ENCODE data around the gene JAK1. TPM values are rescaled to one million over a fixed set of nuclear protein-coding genes. Genes with fewer than 3 reads are reported as not detected.

Gene JAK1
- total RNA-seq, 1 donor from 2014 or later = 110 TPM

DNA sequence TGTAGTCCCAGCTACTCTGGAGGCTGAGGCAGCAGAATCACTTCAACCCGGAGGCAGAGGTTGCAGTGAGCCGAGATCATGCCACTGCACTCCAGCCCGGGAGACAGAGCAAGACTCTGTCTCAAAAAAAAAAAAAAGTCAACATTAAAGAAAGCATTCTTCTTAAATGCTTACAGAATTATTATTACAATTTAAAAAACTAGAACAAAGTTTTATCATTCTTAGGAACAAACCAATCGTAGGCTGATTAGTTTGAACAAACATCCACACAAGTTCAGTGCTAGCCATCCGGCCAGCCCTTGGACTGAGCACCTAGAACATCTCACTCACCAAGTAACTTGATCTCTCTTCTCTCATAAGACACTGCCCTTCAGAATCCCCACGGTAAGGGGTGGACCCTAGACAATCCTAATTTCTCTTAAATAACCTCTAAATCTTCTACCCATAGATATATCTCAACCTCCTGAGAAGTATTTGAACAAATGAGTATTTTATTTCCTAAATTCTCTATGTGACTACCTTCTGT is 16.0 kb downstream of the JAK1 start:
- DNase-seq (ENCODE audit: low read depth) = no peak
- TF ChIP-seq, protein P1, sequence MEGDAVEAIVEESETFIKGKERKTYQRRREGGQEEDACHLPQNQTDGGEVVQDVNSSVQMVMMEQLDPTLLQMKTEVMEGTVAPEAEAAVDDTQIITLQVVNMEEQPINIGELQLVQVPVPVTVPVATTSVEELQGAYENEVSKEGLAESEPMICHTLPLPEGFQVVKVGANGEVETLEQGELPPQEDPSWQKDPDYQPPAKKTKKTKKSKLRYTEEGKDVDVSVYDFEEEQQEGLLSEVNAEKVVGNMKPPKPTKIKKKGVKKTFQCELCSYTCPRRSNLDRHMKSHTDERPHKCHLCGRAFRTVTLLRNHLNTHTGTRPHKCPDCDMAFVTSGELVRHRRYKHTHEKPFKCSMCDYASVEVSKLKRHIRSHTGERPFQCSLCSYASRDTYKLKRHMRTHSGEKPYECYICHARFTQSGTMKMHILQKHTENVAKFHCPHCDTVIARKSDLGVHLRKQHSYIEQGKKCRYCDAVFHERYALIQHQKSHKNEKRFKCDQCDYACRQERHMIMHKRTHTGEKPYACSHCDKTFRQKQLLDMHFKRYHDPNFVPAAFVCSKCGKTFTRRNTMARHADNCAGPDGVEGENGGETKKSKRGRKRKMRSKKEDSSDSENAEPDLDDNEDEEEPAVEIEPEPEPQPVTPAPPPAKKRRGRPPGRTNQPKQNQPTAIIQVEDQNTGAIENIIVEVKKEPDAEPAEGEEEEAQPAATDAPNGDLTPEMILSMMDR (conservative IDR thresholded peaks at IDR 0.05; ENCODE audit: low read depth, low read length) = no peak
- no peak overlapping the region for H3K4me3 ChIP-seq (ENCODE audit: low read depth, low read length)

DNA sequence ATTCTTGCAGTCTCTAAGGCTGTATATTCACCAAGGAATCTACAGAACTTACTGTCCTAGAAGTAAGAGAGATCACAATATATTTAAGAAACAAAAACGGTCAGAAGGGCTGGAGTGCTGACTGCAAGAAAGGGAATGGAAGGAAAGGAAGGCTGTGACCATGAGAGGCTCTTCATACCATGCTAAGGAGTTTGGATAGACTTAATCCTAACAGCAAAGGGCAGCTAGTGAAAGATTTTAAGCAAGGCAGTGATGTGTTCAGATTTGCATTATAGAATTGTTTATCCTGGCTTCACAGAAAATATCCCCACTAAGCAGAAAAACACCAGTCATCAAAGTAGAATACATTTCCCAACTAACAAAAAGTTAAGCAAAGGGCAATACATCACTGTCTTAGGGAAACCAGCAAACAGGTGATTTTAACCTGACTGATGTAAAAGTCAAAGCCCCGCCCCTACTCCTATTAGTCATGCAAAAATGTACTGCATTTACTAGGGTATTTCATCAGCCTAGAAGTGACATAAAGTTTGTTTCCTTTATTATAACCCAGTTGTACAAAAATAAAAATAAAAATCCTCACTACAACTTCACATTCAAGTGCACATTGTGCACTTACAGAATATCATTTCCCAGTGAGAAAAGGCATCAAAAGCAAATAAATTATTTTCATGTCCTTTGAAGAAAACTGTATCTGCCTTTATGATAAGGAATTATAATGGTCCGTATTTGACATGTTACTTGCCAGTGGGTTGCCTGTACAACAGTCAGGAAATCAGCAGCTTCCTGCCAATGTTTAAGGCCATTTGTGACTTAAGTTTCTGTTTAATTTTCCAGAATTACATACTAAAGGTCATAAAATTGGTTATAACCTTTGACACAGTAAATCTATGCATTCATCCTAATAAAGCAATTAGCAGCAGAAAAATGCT is 17.2 kb downstream of the JAK1 start:
- TF ChIP-seq, protein P1 (conservative IDR thresholded peaks at IDR 0.05; ENCODE audit: low read depth, low read length) = no peak
- DNase-seq (ENCODE audit: low read depth) = no peak
- H3K4me3 ChIP-seq (ENCODE audit: low read depth, low read length) = no peak overlapping the region

DNA sequence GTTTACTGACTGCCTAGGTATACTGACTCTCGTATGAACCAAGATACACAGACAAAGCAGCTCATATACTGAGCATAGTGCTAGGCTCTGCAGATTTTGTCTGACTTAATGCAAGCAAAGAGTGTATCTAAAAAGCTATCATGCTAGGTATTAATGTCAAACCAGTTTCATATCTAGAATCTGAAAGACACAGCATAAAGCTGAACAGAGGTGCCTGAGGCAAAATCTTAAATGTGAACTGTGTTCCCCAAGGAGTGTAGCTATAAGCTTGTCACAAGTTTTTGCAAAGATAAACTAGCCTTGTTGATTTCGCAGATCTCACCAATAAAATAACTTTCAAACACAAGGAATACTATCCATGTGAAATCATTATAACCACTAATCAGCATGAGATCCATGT is 18.1 kb downstream of the JAK1 start:
- TF ChIP-seq, protein P1 (conservative IDR thresholded peaks at IDR 0.05; ENCODE audit: low read depth, low read length) = no peak
- no peak for DNase-seq (ENCODE audit: low read depth)
- no peak overlapping the region for H3K4me3 ChIP-seq (ENCODE audit: low read depth, low read length)

DNA sequence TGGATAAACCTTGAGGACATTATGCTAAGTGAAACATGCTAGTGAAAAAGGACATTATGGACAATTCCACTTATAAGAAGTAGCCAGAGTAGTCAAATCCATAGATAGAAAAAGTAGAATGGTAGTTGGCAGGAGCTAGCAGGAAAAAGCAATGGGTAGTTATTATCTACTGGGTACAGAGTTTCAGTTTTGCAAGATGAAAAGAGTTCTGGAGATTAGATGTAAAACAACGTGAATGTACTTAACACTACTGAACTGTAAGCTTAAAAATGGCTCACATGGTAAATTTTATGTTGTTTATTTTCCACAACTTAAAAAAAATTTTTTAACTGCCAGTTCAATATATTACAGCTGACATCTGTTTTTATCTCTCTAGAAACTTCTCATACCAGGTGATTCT is 19.4 kb downstream of the JAK1 start:
- no peak overlapping the region for H3K4me3 ChIP-seq (ENCODE audit: low read depth, low read length)
- DNase-seq (ENCODE audit: low read depth) = no peak
- TF ChIP-seq, protein P1 (conservative IDR thresholded peaks at IDR 0.05; ENCODE audit: low read depth, low read length) = no peak

DNA sequence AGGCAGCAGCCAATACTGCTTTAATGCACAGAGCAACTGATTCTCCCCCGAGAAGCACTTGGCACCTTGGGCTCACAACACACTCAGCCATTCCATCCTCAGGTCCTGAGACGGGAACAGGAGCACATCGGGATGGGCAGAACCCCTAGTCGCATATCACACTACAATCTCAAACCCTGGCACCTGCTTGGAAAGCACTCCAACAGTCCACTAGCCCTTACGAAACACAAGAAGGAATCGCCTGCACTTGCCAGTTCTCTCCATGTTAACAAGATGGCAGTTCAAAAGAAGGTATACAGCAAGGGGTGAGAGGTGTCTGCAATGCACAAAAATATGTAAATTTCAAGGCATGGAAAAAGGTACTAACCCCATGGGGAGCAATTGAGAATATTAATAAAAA is 21.4 kb downstream of the JAK1 start:
- TF ChIP-seq, protein P1 (conservative IDR thresholded peaks at IDR 0.05; ENCODE audit: low read depth, low read length) = no peak
- no peak for DNase-seq (ENCODE audit: low read depth)
- no peak overlapping the region for H3K4me3 ChIP-seq (ENCODE audit: low read depth, low read length)

DNA sequence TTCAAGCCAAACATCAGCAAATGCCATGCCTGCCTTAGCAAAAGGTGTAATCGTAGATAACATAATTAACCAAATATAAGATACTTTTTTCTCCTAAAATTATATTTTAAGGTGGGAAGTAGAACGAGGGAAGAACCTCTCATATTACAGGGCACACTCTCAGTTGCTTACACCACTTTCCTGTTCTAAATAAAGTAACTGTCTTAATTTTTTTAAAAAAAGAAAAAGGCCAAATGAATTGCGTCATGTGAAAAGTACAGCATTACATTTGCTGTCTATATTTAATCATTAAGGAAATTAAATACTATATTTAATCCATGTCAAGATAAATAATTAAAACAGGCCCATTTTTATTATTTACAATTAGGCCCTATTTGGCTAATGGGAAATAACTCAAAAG is 23.7 kb downstream of the JAK1 start:
- H3K4me3 ChIP-seq (ENCODE audit: low read depth, low read length) = no peak overlapping the region
- TF ChIP-seq, protein P1 (conservative IDR thresholded peaks at IDR 0.05; ENCODE audit: low read depth, low read length) = no peak
- no peak for DNase-seq (ENCODE audit: low read depth)

Data from epithelial cell of proximal tubule (primary cell).